Progenitor cell of endocrine pancreas (in vitro differentiated cells): Measurements from ENCODE around the gene PLXNA1. TPM values are rescaled to one million over a fixed set of nuclear protein-coding genes. Genes with fewer than 3 reads are reported as not detected.
A peak's percentile ranks its signal among the peaks of the same experiment; 100 is the strongest.

Source experiments
- DNase-seq: peaks from one replicate; pipeline ENCODE4 v3.0.0; 2021; ENCODE audit warnings: low spot score; ENCODE audit not compliant: unreplicated experiment
- H3K27ac Mint-ChIP-seq: 2 replicates; pipeline ENCODE4 v1.8.0; 2021; ENCODE audit warnings: mild to moderate bottlenecking, moderate library complexity, mixed read lengths
- H3K27me3 Mint-ChIP-seq: 2 replicates; pipeline ENCODE4 v1.8.0; 2021; ENCODE audit warnings: mixed read lengths
- H3K36me3 Mint-ChIP-seq: 2 replicates; pipeline ENCODE4 v1.8.0; 2022; ENCODE audit warnings: mixed read lengths; ENCODE audit not compliant: insufficient read depth
- H3K4me1 Mint-ChIP-seq: 2 replicates; pipeline ENCODE4 v1.8.0; 2021; ENCODE audit warnings: low read depth, mixed read lengths
- H3K4me3 Mint-ChIP-seq: 2 replicates; pipeline ENCODE4 v1.8.0; 2021; ENCODE audit warnings: low read depth, mild to moderate bottlenecking, moderate library complexity, mixed read lengths
- H3K9me3 Mint-ChIP-seq: 2 replicates; pipeline ENCODE4 v1.8.0; 2021; ENCODE audit warnings: low read depth, mixed read lengths
- CTCF ChIP-seq: fragments of 200-600 bp; sonication (generic); IDR thresholded peaks from one replicate; pipeline ENCODE4 v1.5.0; 2021; ENCODE audit warnings: antibody characterized with exemption, mild to moderate bottlenecking; ENCODE audit not compliant: unreplicated experiment
- total RNA-seq: library from RNA; stranded (reverse); gene quantifications from 2 replicates; pipeline ENCODE4 v1.2.1, GENCODE V29; 2021

The PLXNA1 gene
- total RNA-seq, 1 donor from 2014 or later, result 104 TPM

- Mint-ChIP-seq H3K9me3 (no peaks in the 10 kb centered on the region), H3K4me3 (no peak overlapping the region), H3K4me1 (peaks cover 6% of the 10 kb centered on the region), H3K27ac (peak overlapping the region; percentile 29), H3K36me3 (peaks cover 2% of the 10 kb centered on the region), H3K27me3 (no peaks in the 10 kb centered on the region)
- TF ChIP-seq CTCF, result no peak
- no peak for DNase-seq
Measured at GRCh38 chr3:126946405-126946804, 36.5 kb upstream of the PLXNA1 start.

GRCh38 chr3:126947429-126947828 is 35.5 kb upstream of the PLXNA1 start:
- H3K27me3 Mint-ChIP-seq, result no peaks in the 10 kb centered on the region
- no peak for DNase-seq
- H3K4me3 Mint-ChIP-seq, result no peak overlapping the region
- H3K4me1 Mint-ChIP-seq, result peaks cover 6% of the 10 kb centered on the region
- no peaks in the 10 kb centered on the region for H3K9me3 Mint-ChIP-seq
- H3K36me3 Mint-ChIP-seq, result peaks cover 2% of the 10 kb centered on the region
- H3K27ac Mint-ChIP-seq, result no peak overlapping the region
- TF ChIP-seq CTCF, result no peak

- H3K4me3 Mint-ChIP-seq, result no peak overlapping the region
Measured at GRCh38 chr3:126948980-126949535, 33.9 kb upstream of the PLXNA1 start.

GRCh38 chr3:126951561-126951960 is 31.4 kb upstream of the PLXNA1 start:
- Mint-ChIP-seq H3K9me3 (no peaks in the 10 kb centered on the region), H3K4me3 (no peak overlapping the region), H3K27ac (no peak overlapping the region), H3K27me3 (no peaks in the 10 kb centered on the region), H3K36me3 (peaks cover 2% of the 10 kb centered on the region), H3K4me1 (peaks cover 1% of the 10 kb centered on the region)
- TF ChIP-seq CTCF, result no peak
- no peak for DNase-seq

More at GRCh38 chr3:126948980-126949535, 33.9 kb upstream of the PLXNA1 start:
- peaks cover 6% of the 10 kb centered on the region for H3K4me1 Mint-ChIP-seq
- H3K36me3 Mint-ChIP-seq, result peaks cover 2% of the 10 kb centered on the region
- H3K9me3 Mint-ChIP-seq, result no peaks in the 10 kb centered on the region
- DNase-seq, result no peak
- H3K27me3 Mint-ChIP-seq, result no peaks in the 10 kb centered on the region
- TF ChIP-seq CTCF, result no peak
- no peak overlapping the region for H3K27ac Mint-ChIP-seq

- no peaks in the 10 kb centered on the region for H3K27me3 Mint-ChIP-seq
- H3K4me1 Mint-ChIP-seq, result no peaks in the 10 kb centered on the region
- no peak overlapping the region for H3K4me3 Mint-ChIP-seq
- peaks cover 2% of the 10 kb centered on the region for H3K36me3 Mint-ChIP-seq
- no peaks in the 10 kb centered on the region for H3K9me3 Mint-ChIP-seq
- no peak for TF ChIP-seq CTCF
- H3K27ac Mint-ChIP-seq, result no peak overlapping the region
- DNase-seq, result no peak
Measured at GRCh38 chr3:126952261-126952982, 30.5 kb upstream of the PLXNA1 start.
